Loucy (cell line): ENCODE results near the gene ZNF286A.
"Not testable (repeated sequence)": the region's sequence is repeated elsewhere in the genome, so short reads cannot be mapped to it uniquely, and the experiment has no call there.

ENCODE experiments used
- EZH2phosphoT487 ChIP-seq: fragments of 200-600 bp; IDR thresholded peaks from 2 replicates; pipeline ENCODE4 v1.6.1; 2018; ENCODE audit warnings: antibody characterized with exemption, mild to moderate bottlenecking, moderate library complexity, borderline replicate concordance
- TF ChIP-seq, protein P1 (sequence below): fragments of 200-600 bp; sonication (generic); conservative IDR thresholded peaks from 2 replicates; pipeline ENCODE4 v1.5.1; 2014; ENCODE audit warnings: mild to moderate bottlenecking, antibody characterized with exemption, low read length

DNA sequence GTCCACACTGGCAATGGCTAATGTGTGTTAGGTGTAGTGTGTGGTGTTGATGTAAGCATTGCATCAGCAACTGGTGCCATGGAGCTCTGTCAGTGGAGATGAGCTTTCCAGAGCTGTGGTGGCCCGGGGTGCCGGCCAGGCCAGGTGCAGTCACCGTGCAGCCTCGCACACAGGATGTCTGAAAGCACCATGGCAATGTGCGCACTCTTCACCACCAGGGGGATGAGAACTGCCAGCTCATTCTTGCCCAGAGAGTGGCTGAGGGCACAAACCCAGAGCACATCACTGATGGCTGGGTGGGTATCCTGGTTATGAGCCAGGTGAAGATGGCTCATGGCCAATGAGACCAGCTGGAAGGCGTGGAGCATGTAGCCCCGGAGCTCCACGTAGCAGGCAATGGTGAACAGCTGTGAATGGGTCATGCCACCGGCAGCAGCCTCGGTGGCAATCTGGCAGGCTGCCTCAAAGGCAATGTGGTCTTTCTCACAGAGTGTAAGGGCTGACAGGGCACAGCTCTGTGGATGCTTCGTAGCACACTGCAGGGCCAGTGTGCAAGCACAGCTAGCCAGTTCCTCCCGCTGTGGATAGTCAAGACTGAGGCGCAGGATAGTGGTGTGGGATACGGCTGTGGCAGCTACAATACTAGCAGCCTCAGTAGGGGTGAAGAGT lies 69.4 kb downstream of the ZNF286A start:
- TF ChIP-seq, protein P1, sequence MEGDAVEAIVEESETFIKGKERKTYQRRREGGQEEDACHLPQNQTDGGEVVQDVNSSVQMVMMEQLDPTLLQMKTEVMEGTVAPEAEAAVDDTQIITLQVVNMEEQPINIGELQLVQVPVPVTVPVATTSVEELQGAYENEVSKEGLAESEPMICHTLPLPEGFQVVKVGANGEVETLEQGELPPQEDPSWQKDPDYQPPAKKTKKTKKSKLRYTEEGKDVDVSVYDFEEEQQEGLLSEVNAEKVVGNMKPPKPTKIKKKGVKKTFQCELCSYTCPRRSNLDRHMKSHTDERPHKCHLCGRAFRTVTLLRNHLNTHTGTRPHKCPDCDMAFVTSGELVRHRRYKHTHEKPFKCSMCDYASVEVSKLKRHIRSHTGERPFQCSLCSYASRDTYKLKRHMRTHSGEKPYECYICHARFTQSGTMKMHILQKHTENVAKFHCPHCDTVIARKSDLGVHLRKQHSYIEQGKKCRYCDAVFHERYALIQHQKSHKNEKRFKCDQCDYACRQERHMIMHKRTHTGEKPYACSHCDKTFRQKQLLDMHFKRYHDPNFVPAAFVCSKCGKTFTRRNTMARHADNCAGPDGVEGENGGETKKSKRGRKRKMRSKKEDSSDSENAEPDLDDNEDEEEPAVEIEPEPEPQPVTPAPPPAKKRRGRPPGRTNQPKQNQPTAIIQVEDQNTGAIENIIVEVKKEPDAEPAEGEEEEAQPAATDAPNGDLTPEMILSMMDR: not testable (repeated sequence)
- not testable (repeated sequence) for TF ChIP-seq EZH2phosphoT487
